IMR-90 (cell line): ENCODE results near the gene ADGRG1. TPM values are rescaled to one million over a fixed set of nuclear protein-coding genes. Genes with fewer than 3 reads are reported as not detected.

Source experiments
- MXI1 ChIP-seq: IDR thresholded peaks from 2 replicates; pipeline ENCODE4 v1.6.1; 2012; ENCODE audit warnings: low read depth, mild to moderate bottlenecking, low read length, moderate library complexity, borderline replicate concordance
- POLR2A ChIP-seq: IDR thresholded peaks from 2 replicates; pipeline ENCODE4 v1.6.1; 2012; ENCODE audit warnings: mild to moderate bottlenecking, low read depth, low read length
- RCOR1 ChIP-seq: IDR thresholded peaks from 2 replicates; pipeline ENCODE4 v1.6.1; 2012; ENCODE audit warnings: mild to moderate bottlenecking, low read length, improper control_type of control experiment; ENCODE audit not compliant: insufficient replicate concordance
- polyA plus RNA-seq, 3 experiments: library from polyadenylated mRNA; depleted of rRNA; stranded (reverse); fragments of >200 nt; gene quantifications; 2 replicates each; pipeline ENCODE4 v1.2.3, GENCODE V29; 2012; ENCODE audit warnings: low replicate concordance in 1 of 3
- total RNA-seq: library from RNA; depleted of rRNA; stranded (reverse); fragments of >200 nt; gene quantifications from 2 replicates; pipeline ENCODE4 v1.2.3, GENCODE V29; 2012
- TF ChIP-seq, protein P1 (sequence below): fragments of 150-350 bp; IDR thresholded peaks from 2 replicates; pipeline ENCODE4 v1.6.1; 2016; ENCODE audit warnings: low read depth, mild to moderate bottlenecking, low read length, moderate library complexity, borderline replicate concordance

ADGRG1 gene
- total and polyA plus RNA-seq, 2 of the 4 experiments (the other 2 are of a cell fraction) = 0.90 to 8.4 TPM

DNA sequence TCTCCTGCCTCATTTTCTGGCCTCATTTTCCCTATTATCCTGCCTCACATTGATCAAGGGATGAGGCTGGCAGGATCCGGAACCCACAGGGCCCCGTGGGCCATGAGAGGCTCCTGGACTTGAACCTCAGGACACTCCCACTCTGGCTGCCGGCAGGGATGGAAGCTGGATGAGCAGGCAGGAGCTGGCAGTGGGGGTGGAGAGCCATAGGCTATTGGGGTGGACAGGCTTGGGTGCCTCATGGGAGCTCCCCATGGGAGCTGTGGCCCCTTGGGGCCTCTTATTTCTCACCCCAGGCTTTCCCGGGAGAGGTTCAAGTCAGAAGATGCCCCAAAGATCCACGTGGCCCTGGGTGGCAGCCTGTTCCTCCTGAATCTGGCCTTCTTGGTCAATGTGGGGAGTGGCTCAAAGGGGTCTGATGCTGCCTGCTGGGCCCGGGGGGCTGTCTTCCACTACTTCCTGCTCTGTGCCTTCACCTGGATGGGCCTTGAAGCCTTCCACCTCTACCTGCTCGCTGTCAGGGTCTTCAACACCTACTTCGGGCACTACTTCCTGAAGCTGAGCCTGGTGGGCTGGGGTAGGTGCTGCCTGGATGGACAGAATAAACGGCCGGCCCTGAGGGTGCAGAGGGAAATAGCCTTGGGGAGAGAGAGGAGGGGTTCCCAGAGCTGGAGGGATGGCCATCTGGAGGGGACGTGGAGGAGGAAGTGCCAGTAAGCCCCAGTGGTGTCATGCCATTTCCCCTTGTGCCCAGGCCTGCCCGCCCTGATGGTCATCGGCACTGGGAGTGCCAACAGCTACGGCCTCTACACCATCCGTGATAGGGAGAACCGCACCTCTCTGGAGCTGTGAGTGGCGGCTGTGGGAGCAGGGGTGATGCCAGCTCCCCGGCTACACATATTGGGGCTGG lies 55.5 kb downstream of the ADGRG1 start (continued):
- TF ChIP-seq, protein P1, sequence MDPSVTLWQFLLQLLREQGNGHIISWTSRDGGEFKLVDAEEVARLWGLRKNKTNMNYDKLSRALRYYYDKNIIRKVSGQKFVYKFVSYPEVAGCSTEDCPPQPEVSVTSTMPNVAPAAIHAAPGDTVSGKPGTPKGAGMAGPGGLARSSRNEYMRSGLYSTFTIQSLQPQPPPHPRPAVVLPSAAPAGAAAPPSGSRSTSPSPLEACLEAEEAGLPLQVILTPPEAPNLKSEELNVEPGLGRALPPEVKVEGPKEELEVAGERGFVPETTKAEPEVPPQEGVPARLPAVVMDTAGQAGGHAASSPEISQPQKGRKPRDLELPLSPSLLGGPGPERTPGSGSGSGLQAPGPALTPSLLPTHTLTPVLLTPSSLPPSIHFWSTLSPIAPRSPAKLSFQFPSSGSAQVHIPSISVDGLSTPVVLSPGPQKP = no peak
- TF ChIP-seq POLR2A (no peak), RCOR1 (no peak), MXI1 (no peak)
